Measurements from ENCODE around the gene LCN10.
A peak's percentile ranks its signal among the peaks of the same experiment; 100 is the strongest.

Gene LCN10

DNA sequence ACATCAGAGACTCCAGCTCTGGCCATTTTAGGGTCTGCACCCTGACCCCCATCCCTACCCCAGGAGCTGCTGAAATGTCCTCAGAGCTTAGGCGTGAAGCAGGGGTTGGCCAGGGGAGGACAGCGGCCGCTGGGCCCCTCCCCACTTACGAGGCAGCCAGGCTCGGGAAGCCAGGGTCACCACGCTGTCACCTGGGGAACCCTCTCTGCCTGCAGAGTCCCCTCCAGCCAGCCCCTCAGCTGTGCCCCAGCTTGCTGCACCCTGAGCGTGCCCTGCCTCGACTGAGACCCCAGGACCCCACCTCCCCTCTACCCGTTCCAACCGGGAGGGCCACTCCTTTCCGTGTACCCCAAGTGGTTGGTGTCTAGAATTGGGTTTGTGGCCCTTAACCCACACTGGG is 2.7 kb downstream of the LCN10 start:
- H3K4me1 Mint-ChIP-seq, result peaks cover 42% of the 10 kb centered on the region
- no peaks in the 10 kb centered on the region for H3K9me3 Mint-ChIP-seq
- H3K4me3 Mint-ChIP-seq, result no peak overlapping the region
- H3K27me3 Mint-ChIP-seq, result no peaks in the 10 kb centered on the region
- peaks cover 18% of the 10 kb centered on the region for H3K36me3 Mint-ChIP-seq
- no peak for ATAC-seq
- peak overlapping the region; percentile 86 for H3K27ac Mint-ChIP-seq

DNA sequence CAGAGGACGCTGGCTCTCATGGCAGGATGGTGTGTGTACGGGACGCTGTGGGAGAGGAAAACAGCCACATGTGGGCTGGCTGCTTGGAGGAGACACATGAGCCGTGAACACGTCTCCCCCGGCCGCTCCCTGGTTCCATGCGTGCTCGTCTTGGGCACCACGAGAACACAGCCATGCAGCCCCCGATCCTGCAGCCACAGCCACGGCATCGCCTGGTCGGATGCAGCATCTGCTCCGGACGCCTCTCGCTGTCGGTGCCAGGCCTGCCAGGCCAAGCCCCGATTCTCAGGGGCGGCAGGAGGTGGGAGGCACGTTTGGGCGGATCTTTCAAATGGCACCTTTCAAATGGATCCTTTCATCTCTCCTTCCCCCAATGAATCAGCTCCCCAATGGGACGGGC is 3.2 kb downstream of the LCN10 start:
- peaks cover 18% of the 10 kb centered on the region for H3K36me3 Mint-ChIP-seq
- no peak overlapping the region for H3K27ac Mint-ChIP-seq
- H3K4me3 Mint-ChIP-seq, result no peak overlapping the region
- no peak for ATAC-seq
- H3K27me3 Mint-ChIP-seq, result no peaks in the 10 kb centered on the region
- peaks cover 42% of the 10 kb centered on the region for H3K4me1 Mint-ChIP-seq
- no peaks in the 10 kb centered on the region for H3K9me3 Mint-ChIP-seq

DNA sequence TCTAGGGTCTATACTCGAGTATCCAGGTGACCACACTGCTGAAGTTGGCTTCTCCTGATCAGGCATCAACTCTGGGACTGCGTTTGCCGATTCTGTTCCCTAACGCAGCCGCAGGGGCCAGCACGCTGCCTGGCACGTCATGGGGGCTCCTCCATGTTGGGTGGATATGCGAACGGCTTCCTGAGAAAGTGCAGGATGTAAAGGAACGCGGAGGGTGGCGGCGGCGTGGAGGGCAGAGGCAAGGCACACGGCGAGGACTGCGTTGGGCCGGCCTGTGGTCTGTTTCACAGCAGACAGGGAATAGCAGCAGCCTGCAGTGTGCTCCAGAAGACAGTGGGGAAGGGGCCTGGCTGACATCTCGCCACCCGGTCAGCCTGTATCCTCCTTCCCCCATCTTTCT is 3.8 kb downstream of the LCN10 start:
- Mint-ChIP-seq H3K4me3 (no peak overlapping the region), H3K27ac (no peak overlapping the region), H3K4me1 (peaks cover 39% of the 10 kb centered on the region), H3K27me3 (no peaks in the 10 kb centered on the region), H3K9me3 (no peaks in the 10 kb centered on the region), H3K36me3 (peaks cover 18% of the 10 kb centered on the region)
- ATAC-seq, result no peak

GRCh38 chr9:136735812-136736480 is 6.8 kb downstream of the LCN10 start:
- Mint-ChIP-seq H3K4me3 (no peak overlapping the region), H3K4me1 (peaks cover 19% of the 10 kb centered on the region), H3K27me3 (no peaks in the 10 kb centered on the region), H3K9me3 (no peaks in the 10 kb centered on the region), H3K27ac (peak overlapping the region; percentile 20), H3K36me3 (peaks cover 18% of the 10 kb centered on the region)
- ATAC-seq, result peak; percentile 18

- Mint-ChIP-seq H3K4me3 (no peak overlapping the region), H3K27ac (no peak overlapping the region), H3K27me3 (no peaks in the 10 kb centered on the region), H3K4me1 (peaks cover 19% of the 10 kb centered on the region), H3K36me3 (peaks cover 18% of the 10 kb centered on the region), H3K9me3 (no peaks in the 10 kb centered on the region)
- no peak for ATAC-seq
Measured at GRCh38 chr9:136734837-136735496, 7.8 kb downstream of the LCN10 start.

GRCh38 chr9:136733611-136734010 is 9.1 kb downstream of the LCN10 start:
- Mint-ChIP-seq H3K9me3 (no peaks in the 10 kb centered on the region), H3K27me3 (no peaks in the 10 kb centered on the region), H3K4me1 (peaks cover 27% of the 10 kb centered on the region), H3K27ac (no peak overlapping the region), H3K36me3 (peaks cover 8% of the 10 kb centered on the region), H3K4me3 (no peak overlapping the region)
- no peak for ATAC-seq

DNA sequence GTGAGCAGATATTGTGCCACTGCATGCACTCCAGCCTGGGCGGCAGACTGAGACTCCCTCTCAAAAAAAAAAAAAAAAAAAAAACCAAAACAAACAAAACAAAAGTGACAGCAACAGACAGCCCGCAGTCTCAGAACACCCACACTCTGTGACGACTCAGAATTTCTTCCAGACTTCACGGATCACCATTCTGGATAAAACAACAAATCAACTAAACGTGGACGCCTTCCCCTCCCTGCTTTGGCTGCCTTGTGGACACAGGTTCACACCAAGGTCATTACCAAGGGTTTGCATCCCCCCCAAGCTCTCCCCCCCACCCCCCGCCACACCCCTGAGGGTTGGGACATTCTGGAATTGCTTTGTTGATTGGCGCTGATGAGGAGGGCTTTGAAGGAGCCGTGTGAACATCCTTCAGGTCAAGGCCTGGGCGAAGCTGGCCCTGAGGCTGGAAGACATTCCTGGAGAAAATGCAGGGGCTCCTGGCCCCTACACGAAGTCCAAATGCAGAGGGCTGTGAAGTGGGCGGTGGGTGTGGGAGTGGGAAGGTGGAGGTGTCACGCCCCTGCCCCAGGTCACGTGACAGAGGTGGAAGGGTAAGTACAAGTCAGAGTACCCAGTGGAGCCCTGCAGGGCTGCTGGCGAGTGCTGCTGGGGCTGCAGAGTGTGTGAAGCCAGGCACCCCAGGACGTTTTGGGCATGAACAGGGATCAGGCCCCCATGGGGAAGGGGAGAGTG is 10.1 kb downstream of the LCN10 start:
- Mint-ChIP-seq H3K27ac (no peak overlapping the region), H3K4me1 (peaks cover 27% of the 10 kb centered on the region), H3K27me3 (no peaks in the 10 kb centered on the region), H3K9me3 (no peaks in the 10 kb centered on the region), H3K4me3 (no peak overlapping the region), H3K36me3 (no peaks in the 10 kb centered on the region)
- ATAC-seq, result no peak

DNA sequence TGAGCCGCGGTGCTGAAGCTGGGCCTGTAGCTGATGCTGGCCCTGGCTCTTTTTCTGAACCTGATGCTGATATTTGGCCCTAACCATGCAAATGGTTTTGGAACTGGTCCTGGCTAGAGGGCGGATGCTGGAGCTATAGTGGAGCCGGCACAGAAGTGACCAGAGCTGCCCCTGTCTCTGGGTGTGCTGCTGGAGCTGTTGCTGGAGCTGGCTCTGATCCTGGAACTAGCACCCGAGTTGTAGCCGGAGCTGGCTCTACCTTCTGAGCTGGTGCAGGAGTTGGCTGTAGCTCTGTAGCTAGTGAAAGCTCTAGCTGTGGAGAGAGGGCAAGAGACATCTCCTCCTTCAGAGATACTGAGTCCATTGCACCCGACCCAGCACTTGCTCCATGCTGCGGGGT is 12.8 kb downstream of the LCN10 start:
- Mint-ChIP-seq H3K4me1 (peaks cover 49% of the 10 kb centered on the region), H3K36me3 (peaks cover 18% of the 10 kb centered on the region), H3K27me3 (no peaks in the 10 kb centered on the region), H3K9me3 (no peaks in the 10 kb centered on the region), H3K4me3 (peak overlapping the region; percentile 86), H3K27ac (peak overlapping the region; percentile 46)
- no peak for ATAC-seq

DNA sequence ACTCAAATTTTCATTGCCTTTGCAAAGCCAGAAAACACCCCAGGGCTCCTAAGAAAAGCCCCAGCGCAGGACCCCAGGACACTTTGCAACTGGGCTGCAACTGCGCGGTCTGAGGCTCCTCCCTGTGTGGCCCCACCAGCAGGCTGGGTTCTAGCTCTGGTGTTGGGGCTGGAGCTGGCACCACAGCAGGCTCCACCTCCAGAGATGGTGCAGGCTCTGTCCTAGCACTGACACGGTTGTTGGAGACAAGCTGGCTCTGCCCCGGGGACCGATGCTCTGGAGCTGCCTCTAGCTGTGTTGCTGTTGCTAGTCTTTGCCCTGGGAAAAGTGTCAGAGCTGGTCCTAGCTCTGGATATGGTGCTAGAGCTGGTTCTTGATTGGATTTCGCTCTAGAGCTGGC is 13.6 kb downstream of the LCN10 start:
- no peaks in the 10 kb centered on the region for H3K9me3 Mint-ChIP-seq

GRCh38 chr9:136728548-136729123 is 14.1 kb downstream of the LCN10 start:
- Mint-ChIP-seq H3K4me3 (peak overlapping the region; percentile 86), H3K27me3 (no peaks in the 10 kb centered on the region), H3K27ac (peak overlapping the region; percentile 83), H3K4me1 (peaks cover 61% of the 10 kb centered on the region), H3K9me3 (no peaks in the 10 kb centered on the region), H3K36me3 (peaks cover 31% of the 10 kb centered on the region)
- peak; percentile 46 for ATAC-seq

More for the DNA sequence above, 13.6 kb downstream of the LCN10 start:
- peak overlapping the region; percentile 46 for H3K27ac Mint-ChIP-seq
- peaks cover 25% of the 10 kb centered on the region for H3K36me3 Mint-ChIP-seq
- peak overlapping the region; percentile 86 for H3K4me3 Mint-ChIP-seq
- H3K4me1 Mint-ChIP-seq, result peaks cover 56% of the 10 kb centered on the region
- ATAC-seq, result peak; percentile 11
- H3K27me3 Mint-ChIP-seq, result no peaks in the 10 kb centered on the region

- peaks cover 36% of the 10 kb centered on the region for H3K36me3 Mint-ChIP-seq
Measured at GRCh38 chr9:136728080-136728547, 14.6 kb downstream of the LCN10 start.

GRCh38 chr9:136726631-136727191 is 16.0 kb downstream of the LCN10 start:
- Mint-ChIP-seq H3K4me1 (peaks cover 61% of the 10 kb centered on the region), H3K27ac (peak overlapping the region; percentile 83), H3K9me3 (no peaks in the 10 kb centered on the region), H3K4me3 (peak overlapping the region; percentile 86), H3K36me3 (peaks cover 38% of the 10 kb centered on the region), H3K27me3 (no peaks in the 10 kb centered on the region)
- peak; percentile 40 for ATAC-seq

More at GRCh38 chr9:136728080-136728547, 14.6 kb downstream of the LCN10 start:
- H3K27me3 Mint-ChIP-seq, result no peaks in the 10 kb centered on the region
- peak; percentile 84 for ATAC-seq
- peak overlapping the region; percentile 86 for H3K4me3 Mint-ChIP-seq
- H3K9me3 Mint-ChIP-seq, result no peaks in the 10 kb centered on the region
- H3K27ac Mint-ChIP-seq, result peak overlapping the region; percentile 83
- H3K4me1 Mint-ChIP-seq, result peaks cover 67% of the 10 kb centered on the region

- Mint-ChIP-seq H3K9me3 (no peaks in the 10 kb centered on the region), H3K27me3 (no peaks in the 10 kb centered on the region), H3K36me3 (peaks cover 41% of the 10 kb centered on the region), H3K27ac (peak overlapping the region; percentile 83), H3K4me1 (peaks cover 65% of the 10 kb centered on the region), H3K4me3 (peak overlapping the region; percentile 86)
- no peak for ATAC-seq
Measured at GRCh38 chr9:136726118-136726517, 16.6 kb downstream of the LCN10 start.

GRCh38 chr9:136725612-136726011 is 17.1 kb downstream of the LCN10 start:
- no peak overlapping the region for H3K4me3 Mint-ChIP-seq
- no peak overlapping the region for H3K27ac Mint-ChIP-seq
- no peak for ATAC-seq
- H3K9me3 Mint-ChIP-seq, result no peaks in the 10 kb centered on the region
- peaks cover 44% of the 10 kb centered on the region for H3K36me3 Mint-ChIP-seq
- H3K4me1 Mint-ChIP-seq, result peaks cover 65% of the 10 kb centered on the region
- H3K27me3 Mint-ChIP-seq, result no peaks in the 10 kb centered on the region

GRCh38 chr9:136724772-136725171 is 18.0 kb downstream of the LCN10 start:
- H3K4me1 Mint-ChIP-seq, result peaks cover 69% of the 10 kb centered on the region
- H3K4me3 Mint-ChIP-seq, result no peak overlapping the region
- no peaks in the 10 kb centered on the region for H3K27me3 Mint-ChIP-seq
- no peak overlapping the region for H3K27ac Mint-ChIP-seq
- no peak for ATAC-seq
- peaks cover 44% of the 10 kb centered on the region for H3K36me3 Mint-ChIP-seq
- no peaks in the 10 kb centered on the region for H3K9me3 Mint-ChIP-seq

Measured in stimulated activated memory B cell treated with anti-CD40 and anti-IgM and Interleukin-4, amounts not matched to agents 10 μg/mL and 1 μg/mL and 100 μg/mL, for 72 hours (primary cell).